Measurements from ENCODE around the gene MAML2.

MAML2 gene

DNA sequence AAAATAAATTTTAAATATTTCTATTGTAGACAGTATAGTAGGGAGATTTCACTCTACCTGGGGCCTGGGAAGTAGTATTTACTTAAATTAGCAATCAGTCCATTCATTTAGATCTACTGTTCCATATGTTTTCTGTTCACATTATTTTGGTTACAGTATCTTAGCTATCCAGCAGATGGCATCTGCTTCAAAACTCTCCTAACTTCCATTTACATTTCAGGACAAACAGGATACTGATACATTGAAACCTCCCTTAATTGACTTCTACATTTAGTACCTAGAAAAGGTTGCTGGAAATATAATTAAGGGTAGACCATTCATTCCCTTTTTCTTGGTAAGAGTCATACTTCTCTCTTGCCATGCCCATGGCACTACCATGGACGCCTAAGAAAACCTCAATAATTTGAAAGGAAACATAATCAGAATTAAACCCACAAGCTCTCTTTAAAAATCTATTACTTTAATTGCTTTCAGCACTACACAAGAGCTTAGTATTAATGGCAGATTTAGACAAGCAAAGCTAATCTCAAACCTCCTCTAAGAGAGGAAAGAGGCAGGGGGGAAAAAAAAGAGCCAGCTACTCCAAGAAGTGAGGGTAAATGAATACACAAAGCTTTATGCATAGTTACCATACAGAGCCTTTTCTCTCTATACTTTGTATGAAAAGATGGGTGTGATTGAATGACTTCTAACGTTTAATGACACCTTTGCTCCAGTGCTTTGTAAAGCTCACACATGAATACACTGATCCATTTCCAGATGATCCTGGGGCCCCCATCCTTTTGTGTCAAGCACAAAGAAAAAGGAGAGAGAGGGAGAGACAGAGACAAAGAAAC is 287.9 kb downstream of the MAML2 start:
- DNase-seq = no peak

DNA sequence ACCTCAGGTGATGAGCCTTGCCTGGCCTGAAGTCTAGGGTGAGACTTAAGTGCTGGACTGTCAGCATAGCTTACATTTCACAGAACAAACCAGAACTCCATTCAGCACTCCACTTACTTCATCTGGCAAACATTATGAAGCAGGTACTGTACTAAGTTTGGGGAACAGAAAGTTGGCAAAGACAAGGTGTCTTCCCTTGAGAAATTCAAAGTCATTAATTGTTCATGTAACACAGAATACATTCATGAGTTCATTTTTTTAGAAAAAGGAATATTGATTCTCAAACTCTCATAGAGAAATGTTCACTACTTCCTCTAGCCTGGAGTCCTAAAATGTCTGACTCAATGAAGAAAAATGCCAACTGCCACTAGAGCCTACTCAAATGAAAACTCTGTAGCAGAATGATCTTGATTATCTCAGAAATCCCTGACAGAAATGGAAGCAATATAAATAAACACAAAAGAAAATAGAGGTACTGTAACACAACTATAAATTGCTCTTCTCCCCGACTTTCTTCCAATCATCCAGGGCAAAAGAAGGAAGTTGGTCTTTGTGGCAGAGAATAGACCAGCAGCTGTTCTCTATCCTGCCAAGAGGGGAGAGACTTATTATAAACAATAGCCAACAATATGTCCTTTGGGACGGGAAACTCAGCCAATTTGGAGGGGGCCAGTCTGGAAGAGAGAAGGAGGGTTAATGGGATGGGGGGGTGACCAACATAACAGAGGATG is 289.9 kb downstream of the MAML2 start:
- DNase-seq = no peak

DNA sequence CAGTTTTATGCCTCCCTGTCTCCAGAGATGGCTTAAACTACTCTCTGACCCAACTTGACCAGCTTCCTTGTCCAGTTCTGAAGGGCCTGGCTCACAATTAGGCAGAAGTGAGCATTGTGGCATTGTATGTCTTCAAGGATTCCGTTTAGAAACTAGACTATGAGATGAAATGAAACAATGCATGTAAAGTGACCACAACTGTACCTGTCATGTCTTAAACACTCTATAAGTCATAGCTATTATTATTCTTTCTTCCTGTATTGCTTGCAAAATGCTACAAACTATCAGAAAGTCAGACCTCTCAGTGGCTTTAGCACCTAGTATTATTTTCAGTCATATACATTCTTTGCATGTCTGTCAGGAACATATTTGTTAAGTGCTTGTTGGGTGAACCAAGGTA is 291.2 kb downstream of the MAML2 start:
- no peak for DNase-seq

DNA sequence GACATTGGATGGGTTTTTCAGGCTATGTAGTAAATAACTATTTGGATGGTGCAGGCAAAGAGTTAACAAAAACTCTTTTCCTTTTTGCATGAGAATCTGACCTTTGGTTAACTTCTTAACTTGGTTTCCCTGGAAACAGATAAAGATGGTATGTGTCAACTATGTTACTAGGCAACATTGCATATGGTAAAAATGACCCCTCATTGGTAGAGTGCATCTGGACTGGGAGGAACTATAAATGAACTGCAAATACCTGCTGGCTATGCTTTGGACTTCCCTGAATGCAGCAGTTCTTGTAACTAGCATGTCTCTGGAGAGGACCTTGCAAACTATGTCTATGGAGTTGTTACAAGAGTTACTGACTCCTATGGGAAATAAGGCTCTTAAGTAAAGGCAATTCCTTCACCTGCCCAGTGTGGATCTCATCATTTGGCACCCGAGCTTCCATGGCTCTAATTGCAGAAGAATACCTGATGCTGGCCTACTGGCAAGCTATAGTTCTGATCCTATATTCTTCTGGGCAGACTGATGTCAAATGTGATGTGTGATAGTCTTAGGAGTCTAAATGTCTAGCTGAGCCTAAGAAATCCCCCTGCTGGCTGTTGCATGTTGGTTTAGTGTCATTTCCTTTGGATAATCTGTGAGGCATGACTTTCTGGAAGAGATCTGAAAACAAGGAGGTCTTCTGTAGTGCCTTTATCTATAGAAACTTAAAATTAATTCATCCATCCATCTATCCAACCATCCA is 292.4 kb downstream of the MAML2 start:
- no peak for DNase-seq

DNA sequence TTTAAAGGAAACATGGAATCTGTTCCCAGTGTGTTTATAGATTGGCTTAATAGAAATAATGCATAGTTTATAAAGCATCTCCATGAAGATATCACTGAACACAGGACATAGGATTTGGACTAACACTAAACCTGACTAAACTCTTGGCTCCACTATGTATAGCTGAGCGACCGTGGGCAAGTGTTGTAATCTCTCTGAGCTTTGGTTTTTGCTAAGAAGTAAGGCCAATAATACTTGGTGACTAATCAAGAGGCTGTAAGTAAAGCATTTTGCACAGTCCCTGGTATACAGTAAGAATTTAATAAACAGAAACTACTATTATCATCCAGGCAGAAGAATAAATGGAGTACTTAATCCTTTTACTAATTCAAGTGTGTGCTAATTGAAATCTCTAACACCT is 293.6 kb downstream of the MAML2 start:
- DNase-seq = no peak

DNA sequence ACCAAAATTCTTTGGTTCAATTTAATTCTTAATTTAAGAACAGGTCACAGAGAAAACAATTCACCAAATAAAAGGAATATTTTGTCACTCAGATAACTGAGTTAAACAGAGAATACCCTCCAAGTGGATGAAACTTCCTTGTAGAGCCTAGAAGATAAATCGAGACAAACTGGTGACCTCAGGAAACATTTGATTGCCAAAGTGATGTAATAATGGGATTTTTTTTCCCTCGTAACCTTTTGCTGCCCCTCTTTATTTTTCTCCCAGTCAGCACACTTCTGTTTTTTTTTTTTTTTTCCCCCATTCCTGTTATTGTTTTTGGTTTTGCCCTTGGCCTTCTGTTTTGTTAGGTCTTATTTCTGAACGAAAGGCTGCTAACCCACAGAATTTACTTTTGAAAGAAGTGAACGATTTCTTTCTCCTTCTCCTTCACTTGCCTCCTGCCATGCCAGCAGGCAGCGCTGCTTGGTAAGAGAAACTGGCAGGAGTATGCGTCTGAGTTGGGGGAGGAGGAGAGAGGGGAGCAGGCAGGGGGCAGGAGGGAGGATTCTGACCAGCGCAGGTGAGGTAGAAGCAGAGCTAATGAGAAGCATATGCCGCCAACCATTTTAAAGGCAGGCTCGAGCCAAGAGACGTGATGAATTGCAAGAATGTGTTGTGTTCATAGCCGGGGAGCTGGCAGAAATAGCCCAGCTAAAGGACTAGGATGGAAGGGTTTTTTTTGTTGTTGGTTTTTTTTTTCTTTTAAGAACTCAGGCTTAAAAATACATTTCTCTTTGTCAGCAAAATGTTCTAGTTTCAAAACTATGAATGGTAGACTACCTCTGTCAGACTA is 297.2 kb downstream of the MAML2 start:
- no peak for DNase-seq

DNA sequence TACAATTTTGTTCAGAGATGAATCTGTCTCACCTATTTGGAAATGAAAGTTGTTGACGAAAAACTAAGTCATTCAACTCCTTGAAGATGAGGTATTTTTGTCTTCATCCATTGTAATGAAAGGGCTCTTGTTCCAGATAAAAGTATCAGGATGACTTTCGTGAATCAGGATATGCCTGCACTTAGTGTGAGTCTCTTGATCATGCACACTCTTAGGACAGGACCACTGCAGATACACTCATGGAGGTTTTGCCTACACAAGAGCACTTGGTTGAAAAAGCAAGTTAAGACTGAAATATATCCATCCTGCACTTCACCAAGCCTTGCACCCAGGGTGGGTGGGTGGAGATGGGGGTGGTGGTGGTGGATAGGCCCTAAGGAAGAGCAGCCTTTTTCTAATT is 298.2 kb downstream of the MAML2 start:
- no peak for DNase-seq

DNA sequence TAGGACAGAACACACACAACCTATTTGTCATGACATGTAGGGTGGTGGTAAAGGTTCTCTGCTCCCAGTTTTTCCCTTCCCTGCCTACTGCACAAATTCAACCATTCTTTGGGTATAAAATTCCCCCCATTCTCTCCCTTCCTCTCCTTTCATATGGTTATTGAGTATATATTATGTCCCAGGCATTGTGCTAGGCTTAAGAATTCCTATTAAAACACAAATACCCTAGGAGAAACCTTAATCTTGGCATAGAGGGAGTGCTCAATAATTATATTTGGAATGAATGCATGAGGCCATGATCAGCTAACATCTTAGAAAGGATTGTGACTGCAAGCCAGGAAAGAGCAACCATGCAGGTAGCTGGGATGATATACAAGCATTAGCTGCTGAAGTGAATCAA is 298.7 kb downstream of the MAML2 start:
- no peak for DNase-seq

DNA sequence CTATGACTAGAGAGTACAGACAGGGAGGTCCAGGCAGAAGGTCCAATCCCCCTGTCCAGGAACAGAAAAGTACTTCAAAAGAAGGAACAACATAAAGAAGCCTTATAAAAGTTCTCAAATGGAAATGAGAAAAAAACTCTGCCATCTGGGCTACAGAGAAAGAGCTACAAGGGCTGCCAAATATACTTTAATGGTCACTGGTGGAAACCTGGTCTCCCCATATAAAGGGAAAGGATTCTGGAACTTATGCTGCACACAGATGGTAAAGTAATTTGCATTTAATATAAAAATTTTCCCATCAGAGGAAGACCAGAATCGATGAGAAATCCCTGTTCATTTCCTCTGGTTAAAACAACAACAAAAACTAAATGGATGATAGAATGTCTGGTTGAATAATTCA is 299.7 kb downstream of the MAML2 start:
- DNase-seq = no peak

DNA sequence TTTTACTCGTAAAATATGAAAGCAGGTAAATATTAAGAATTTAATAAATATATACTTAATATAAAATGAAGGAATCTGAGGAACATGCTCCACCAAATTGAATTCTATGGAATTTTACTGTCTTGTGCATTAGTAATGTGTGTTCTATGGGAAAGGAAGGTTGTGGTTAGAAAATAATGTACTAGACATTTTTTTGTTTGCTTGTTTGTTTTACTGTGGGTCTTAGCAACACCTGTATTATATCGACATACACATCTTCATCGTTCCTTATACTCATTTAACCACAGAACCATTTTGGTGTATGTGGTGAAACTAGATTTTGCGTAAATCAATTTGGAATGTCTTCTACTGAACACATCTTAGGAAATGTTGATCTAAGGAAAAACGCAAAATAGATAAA is 304.9 kb downstream of the MAML2 start:
- no peak for DNase-seq

DNA sequence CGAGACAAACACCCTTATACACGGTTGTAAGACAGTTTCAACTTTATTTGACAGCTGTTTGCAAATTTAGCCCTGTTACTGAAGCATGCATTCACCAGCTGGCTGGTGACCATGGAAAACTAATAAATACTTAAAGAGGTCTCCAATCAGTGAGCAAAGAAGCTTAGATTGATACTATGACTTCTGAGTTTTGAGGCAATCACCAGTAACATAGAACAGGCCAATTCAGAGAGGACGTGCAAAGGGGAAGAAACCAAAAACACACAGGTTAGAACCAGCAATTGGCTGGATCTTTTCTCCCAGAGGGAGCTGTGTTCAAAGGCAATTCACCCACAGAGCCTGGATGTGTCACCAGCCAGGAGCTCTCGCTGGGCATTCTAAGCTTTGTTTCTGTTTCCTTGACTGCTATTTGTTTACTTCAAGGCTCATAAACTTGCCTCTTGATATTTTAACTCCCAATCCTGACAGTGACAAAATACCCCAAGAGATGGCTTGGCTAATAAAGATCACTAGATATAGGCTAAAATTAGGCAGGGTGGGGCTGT is 305.5 kb downstream of the MAML2 start:
- DNase-seq = no peak

DNA sequence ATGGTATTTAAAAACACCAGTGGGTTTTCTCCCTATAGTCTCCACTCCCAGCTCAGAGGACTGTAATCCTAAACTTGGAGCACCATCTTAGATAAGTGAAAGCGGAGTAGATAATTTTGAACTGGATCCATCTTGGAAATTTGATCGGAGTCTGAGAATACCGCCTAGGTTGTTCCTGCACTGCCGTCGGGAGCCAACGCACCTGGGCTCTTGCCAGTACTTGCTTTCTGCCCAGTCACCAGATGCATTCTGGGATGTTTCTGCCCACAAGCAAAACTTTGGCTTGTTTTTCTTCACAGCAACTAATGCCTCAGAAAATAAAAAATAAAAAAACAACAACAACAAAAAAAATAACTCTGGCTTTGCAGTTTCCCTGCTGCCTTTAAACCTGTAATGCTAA is 306.1 kb downstream of the MAML2 start:
- no peak for DNase-seq

DNA sequence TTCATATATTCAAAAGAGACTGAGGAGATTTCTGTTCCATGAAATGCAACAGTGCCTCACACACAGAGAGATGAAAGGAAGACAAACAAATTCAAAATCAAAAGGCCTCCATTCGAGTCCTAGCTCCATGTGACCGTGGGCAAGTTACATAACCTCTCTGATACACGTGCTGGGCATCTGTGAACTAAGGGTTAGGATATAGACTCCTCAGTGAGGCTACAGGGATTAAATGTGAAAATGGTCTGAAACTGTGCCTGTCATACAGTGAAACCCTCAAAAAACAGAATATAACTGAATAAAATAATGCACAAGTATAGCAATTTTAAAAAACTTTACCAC is 307.3 kb downstream of the MAML2 start:
- DNase-seq = no peak

DNA sequence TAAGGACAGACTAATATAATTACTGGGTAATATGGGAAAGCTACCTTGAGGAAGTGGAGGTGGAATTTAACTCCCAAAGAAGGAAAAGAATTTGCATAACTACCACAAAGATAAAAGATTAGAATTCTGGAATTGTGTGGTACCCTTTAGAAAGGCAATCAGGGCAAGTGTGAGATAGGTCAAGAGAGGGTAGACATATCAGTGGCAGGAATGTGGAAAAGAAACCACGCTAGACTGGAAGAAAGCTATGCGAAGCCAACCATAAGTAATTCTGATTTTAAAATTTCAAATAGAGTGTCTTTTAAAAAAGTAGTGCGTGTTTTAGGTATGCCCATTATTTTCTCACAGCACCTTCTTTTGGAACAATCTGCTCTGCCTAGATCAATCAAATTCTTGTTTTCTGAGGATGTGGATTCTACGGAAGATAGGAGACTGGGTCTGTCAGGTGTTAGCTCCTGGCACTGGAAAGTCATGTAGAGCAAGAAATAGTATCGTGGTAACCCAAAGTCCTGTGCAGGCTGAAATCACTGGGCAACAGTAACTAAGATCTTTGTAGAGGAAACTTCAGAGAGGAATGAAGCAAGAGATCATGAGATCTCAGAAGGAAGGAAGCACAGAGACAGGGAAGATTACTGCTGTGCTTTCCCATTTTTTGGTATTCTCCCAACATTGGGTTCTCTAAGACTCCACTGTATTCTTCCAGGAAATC is 307.8 kb downstream of the MAML2 start:
- no peak for DNase-seq

DNA sequence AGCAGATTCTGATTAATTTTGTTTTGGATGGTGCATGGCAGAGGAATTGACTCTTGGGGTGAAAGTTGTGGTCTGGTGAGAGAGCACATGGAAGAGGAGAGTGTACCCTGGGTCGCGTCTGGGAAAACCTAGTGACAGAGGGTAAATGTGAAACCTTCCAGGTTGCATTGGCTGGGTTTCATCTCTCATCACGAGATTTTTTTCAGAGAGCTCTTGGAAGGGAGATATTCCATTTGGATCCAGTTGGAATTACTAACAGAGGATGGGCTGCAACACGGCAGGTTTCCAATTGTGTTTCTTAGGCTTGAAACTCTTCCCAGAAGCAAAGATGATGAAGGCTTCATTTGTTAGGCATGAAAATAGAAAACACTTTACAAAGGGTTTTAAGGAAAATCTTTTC is 309.4 kb downstream of the MAML2 start:
- no peak for DNase-seq

DNA sequence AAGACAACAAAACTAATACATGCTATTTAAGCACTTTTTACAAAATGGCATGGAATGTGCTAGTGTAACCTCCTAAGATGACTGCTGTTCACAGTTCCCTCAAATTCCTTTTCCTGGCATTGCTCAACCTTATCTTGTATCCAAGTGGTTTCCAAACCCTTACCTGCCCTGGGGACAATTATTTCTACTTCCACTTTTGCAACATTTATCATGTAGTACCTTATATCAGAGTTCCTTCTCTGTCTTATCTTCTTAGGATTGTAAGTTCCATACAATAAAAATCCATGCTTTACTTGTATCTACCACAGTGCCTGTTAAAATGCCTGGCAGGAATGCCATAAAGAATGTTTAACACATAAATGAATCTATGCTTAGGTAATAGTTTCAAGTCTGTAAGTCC is 309.9 kb downstream of the MAML2 start:
- no peak for DNase-seq

DNA sequence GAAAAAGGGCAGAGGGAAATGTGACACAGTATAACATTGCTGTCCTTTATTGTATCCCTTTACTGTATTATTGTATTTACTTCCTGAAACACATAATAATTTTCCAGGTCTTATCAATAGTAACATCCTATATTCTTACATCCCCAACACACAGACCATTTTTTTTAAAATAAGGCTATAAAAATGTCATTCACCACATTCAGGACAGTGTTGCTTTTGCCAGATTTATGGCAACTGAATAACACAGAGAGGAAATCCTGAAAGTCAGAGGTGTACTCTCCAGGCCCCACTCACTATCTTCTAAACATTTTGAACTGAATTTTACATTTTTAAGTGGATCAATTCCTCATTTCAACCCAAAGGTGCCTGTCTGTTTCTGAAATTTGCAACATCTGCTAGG is 314.2 kb downstream of the MAML2 start:
- no peak for DNase-seq

DNA sequence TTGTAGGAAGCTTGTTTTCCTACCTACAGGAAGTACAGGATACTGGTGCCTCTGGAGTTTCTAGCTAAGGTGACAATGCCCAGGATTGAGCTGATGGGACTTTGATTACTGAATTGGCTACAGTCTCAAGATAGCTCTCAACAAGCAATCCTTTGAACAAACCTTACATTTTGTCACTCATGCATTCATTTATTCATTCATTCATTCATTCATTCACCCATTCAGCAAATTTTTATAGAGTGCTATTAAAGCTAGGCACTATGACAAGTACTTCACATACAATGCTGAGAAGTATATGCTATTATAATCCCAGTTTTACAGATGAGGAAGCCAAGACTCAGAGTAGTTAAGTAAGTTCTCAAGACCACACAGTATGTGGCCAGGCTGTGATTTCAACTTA is 316.0 kb downstream of the MAML2 start:
- no peak for DNase-seq

DNA sequence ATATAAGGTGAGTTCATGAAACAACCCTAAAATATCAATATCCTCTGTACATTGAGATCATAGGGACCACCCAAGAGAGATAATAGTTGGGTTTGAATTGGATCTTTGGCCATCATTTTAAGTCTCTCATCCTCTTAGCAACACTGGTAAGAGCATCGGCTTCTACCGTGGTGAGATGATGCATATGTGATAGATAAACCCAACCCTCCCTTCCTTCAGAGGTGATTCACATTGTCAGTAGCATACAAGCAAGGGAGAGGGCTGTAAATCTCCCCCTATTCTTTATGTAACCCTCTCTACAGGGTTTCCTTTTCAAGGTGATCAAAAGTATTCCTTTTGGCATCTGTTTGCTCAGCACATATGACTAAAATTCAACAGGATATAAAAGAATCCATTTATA is 316.7 kb downstream of the MAML2 start:
- DNase-seq = no peak

DNA sequence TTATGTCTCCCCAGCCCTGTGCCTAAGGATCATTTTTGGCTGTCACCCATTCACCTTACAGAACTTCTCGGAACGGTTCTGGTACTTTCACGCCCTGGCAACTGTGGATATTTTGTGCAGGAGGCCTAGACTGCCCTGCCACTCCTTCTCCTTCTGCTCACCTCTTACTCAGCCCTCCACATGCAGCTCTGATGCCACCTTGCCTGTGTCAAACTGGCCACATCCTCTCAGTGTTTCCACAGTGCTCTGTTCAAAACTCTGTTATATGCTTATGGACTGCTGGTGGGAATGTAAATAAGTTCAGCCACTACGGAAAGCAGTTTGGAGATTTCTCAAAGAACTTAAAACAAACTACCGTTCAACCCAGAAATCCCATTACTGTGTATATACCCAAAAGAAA is 318.3 kb downstream of the MAML2 start:
- DNase-seq = no peak

DNA sequence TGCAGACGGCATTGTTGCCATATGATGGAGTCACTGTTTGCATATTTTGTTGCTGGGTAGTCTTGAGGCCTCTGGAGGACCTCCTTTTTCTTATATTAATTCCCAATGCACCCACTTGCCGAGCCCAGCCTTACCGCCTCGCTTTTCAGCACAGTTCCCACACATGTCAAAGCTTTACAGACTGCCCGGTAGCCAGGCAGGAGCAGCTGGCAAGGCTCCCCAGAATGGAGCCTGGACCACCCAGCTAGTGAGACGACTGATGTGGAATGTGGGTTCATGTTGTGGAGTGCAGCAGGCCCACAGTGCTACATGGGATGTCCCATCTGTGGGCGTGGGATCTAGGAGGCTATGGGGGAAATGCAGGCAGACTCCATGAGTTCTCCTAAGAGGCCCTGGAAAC is 319.7 kb downstream of the MAML2 start:
- no peak for DNase-seq
